AG04450 (cell line): Measurements from ENCODE around the gene BTN3A1. TPM values are rescaled to one million over a fixed set of nuclear protein-coding genes. Genes with fewer than 3 reads are reported as not detected.

Source experiments
- CTCF ChIA-PET: fragments of 300-600, 350-600 bp; formaldehyde crosslinking; extraction: SDS; loops from one replicate; lab custom pipeline; 2022; ENCODE audit warnings: antibody characterized with exemption, inconsistent platforms; lab: Charles Lee
- POLR2A ChIA-PET: fragments of 350-600 bp; formaldehyde crosslinking; extraction: SDS; loops from one replicate; lab custom pipeline; 2021; ENCODE audit warnings: antibody characterized with exemption, inconsistent platforms; lab: Yijun Ruan, JAX
- DNase-seq: peaks from one replicate; pipeline ENCODE4 v3.0.0-alpha.2; 2011; ENCODE audit warnings: low read depth, low spot score
- H3K27ac ChIP-seq: one replicate; pipeline ENCODE4 v1.5.1; 2012; ENCODE audit warnings: low read depth, low read length, control low read depth
- H3K27me3 ChIP-seq: one replicate; pipeline ENCODE4 v1.6.0; 2012; ENCODE audit warnings: low read length; ENCODE audit not compliant: control insufficient read depth, insufficient read depth
- H3K4me3 ChIP-seq: 2 replicates; pipeline ENCODE4 v1.5.1; 2011; ENCODE audit warnings: mild to moderate bottlenecking, low read depth, low read length, control low read depth
- H3K9me3 ChIP-seq: 2 replicates; pipeline ENCODE4 v1.5.1; 2012; ENCODE audit warnings: low read length; ENCODE audit not compliant: control insufficient read depth, insufficient read depth
- CTCF ChIP-seq: IDR thresholded peaks from 2 replicates; pipeline ENCODE4 v1.5.1; 2011; ENCODE audit warnings: low read depth, low read length, control low read depth, inconsistent platforms
- polyA plus RNA-seq: library from polyadenylated mRNA; depleted of rRNA; stranded (reverse); fragments of >200 nt; gene quantifications from 2 replicates; pipeline ENCODE4 v1.2.3, GENCODE V29; 2011

BTN3A1 gene
- polyA plus RNA-seq, 1 experiment, result 32.7 TPM

GRCh38 chr6:26398555-26398954, 3.5 kb upstream of the BTN3A1 start:
- Histone ChIP-seq H3K27ac (no peak overlapping the region), H3K4me3 (no peak overlapping the region), H3K27me3 (no peaks in the 10 kb centered on the region), H3K9me3 (no peaks in the 10 kb centered on the region)
- no peak for DNase-seq
- CTCF ChIA-PET, result no interaction called here
- TF ChIP-seq CTCF, result no peak
- POLR2A ChIA-PET, result no interaction called here

- Histone ChIP-seq H3K27me3 (no peaks in the 10 kb centered on the region), H3K27ac (no peak overlapping the region), H3K4me3 (no peak overlapping the region), H3K9me3 (no peaks in the 10 kb centered on the region)
- CTCF ChIA-PET, result no interaction called here
- no peak for TF ChIP-seq CTCF
- no peak for DNase-seq
- POLR2A ChIA-PET, result no interaction called here
Observed at GRCh38 chr6:26400626-26401025, 1.4 kb upstream of the BTN3A1 start.

GRCh38 chr6:26401389-26401986, 587 bp upstream of the BTN3A1 start:
- DNase-seq, result no peak
- no peak for TF ChIP-seq CTCF
- Histone ChIP-seq H3K27ac (peak overlapping the region; percentile 31), H3K27me3 (no peaks in the 10 kb centered on the region), H3K9me3 (no peaks in the 10 kb centered on the region), H3K4me3 (peak overlapping the region; percentile 67)
- POLR2A ChIA-PET, result no interaction called here
- CTCF ChIA-PET, result no interaction called here

- CTCF ChIA-PET, result no interaction called here
- H3K27me3 ChIP-seq, result no peaks in the 10 kb centered on the region
- no peaks in the 10 kb centered on the region for H3K9me3 ChIP-seq
- no peak overlapping the region for H3K4me3 ChIP-seq
- TF ChIP-seq CTCF, result no peak
- no peak overlapping the region for H3K27ac ChIP-seq
- no peak for DNase-seq
- POLR2A ChIA-PET, result no interaction called here
Observed at GRCh38 chr6:26403893-26404292, 1.8 kb downstream of the BTN3A1 start.

GRCh38 chr6:26404546-26404945, 2.5 kb downstream of the BTN3A1 start:
- no peak for TF ChIP-seq CTCF
- DNase-seq, result no peak
- Histone ChIP-seq H3K9me3 (no peaks in the 10 kb centered on the region), H3K4me3 (no peak overlapping the region), H3K27me3 (no peaks in the 10 kb centered on the region), H3K27ac (no peak overlapping the region)
- POLR2A ChIA-PET, result no interaction called here
- CTCF ChIA-PET, result no interaction called here
